WTC11 (cell line): ENCODE data around the gene EMC10. TPM values are rescaled to one million over a fixed set of nuclear protein-coding genes. Genes with fewer than 3 reads are reported as not detected.

Experiments used
- ATAC-seq: fragments of 200-7000 bp; cut with Tn5 transposase; 2 replicates; pipeline ENCODE4 v1.10.0; 2021; ENCODE audit warnings: mild to moderate bottlenecking, moderate library complexity
- CTCF ChIA-PET: fragments of 300-600 bp; sonication (Branson Sonifier 250); formaldehyde crosslinking; loops from one replicate; lab custom pipeline; 2021; ENCODE audit warnings: antibody characterized with exemption; lab: Charles Lee
- POLR2A ChIA-PET: fragments of 350-600 bp; sonication (Branson Sonifier 250); formaldehyde crosslinking; loops from one replicate; lab custom pipeline; 2021; ENCODE audit warnings: antibody characterized with exemption; lab: Charles Lee
- DNase-seq: peaks from one replicate; pipeline ENCODE4 v3.0.0; 2021; ENCODE audit warnings: low spot score
- H3K27ac Mint-ChIP-seq: 2 replicates; pipeline ENCODE4 v1.8.0; 2021; ENCODE audit warnings: mixed read lengths
- H3K27me3 Mint-ChIP-seq: 2 replicates; pipeline ENCODE4 v1.8.0; 2021; ENCODE audit warnings: low read depth, mild to moderate bottlenecking, moderate library complexity, mixed read lengths
- H3K36me3 Mint-ChIP-seq: 2 replicates; pipeline ENCODE4 v1.8.0; 2021; ENCODE audit warnings: mixed read lengths
- H3K4me1 Mint-ChIP-seq: 2 replicates; pipeline ENCODE4 v1.8.0; 2022; ENCODE audit warnings: mixed read lengths
- H3K4me3 Mint-ChIP-seq: 2 replicates; pipeline ENCODE4 v1.8.0; 2021; ENCODE audit warnings: mild to moderate bottlenecking, moderate library complexity, mixed read lengths
- H3K9me3 Mint-ChIP-seq: 2 replicates; pipeline ENCODE4 v1.8.0; 2021; ENCODE audit warnings: mixed read lengths
- CREM ChIP-seq: sonication (generic); formaldehyde crosslinking; IDR thresholded peaks from 2 replicates; pipeline ENCODE4 v1.8.1; 2022; ENCODE audit warnings: mild to moderate bottlenecking, missing genetic modification reagents, moderate library complexity
- E2F5 ChIP-seq: sonication (generic); formaldehyde crosslinking; IDR thresholded peaks from 2 replicates; pipeline ENCODE4 v1.8.1; 2022; ENCODE audit warnings: mild to moderate bottlenecking, moderate library complexity, missing genetic modification reagents
- ESRRA ChIP-seq: sonication (generic); formaldehyde crosslinking; IDR thresholded peaks from 2 replicates; pipeline ENCODE4 v1.8.1; 2022; ENCODE audit warnings: mild to moderate bottlenecking, missing genetic modification reagents, borderline replicate concordance
- ETV6 ChIP-seq: sonication (generic); formaldehyde crosslinking; IDR thresholded peaks from 2 replicates; pipeline ENCODE4 v1.8.1; 2022; ENCODE audit warnings: mild to moderate bottlenecking, missing genetic modification reagents
- GABPB1 ChIP-seq: sonication (generic); formaldehyde crosslinking; IDR thresholded peaks from 2 replicates; pipeline ENCODE4 v1.8.1; 2023; ENCODE audit warnings: mild to moderate bottlenecking, missing genetic modification reagents
- GTF2I ChIP-seq: fragments of 250-450 bp; sonication (Bioruptor Pico); conservative IDR thresholded peaks from 2 replicates; pipeline ENCODE4 v1.4.0; 2021; ENCODE audit warnings: mild to moderate bottlenecking
- IRF2 ChIP-seq: sonication (generic); formaldehyde crosslinking; IDR thresholded peaks from 2 replicates; pipeline ENCODE4 v1.8.0; 2022; ENCODE audit warnings: low read depth, missing genetic modification reagents, borderline replicate concordance
- KAT7 ChIP-seq: sonication (generic); formaldehyde crosslinking; IDR thresholded peaks from 2 replicates; pipeline ENCODE4 v1.8.1; 2023; ENCODE audit warnings: missing genetic modification reagents, mild to moderate bottlenecking, borderline replicate concordance
- MLX ChIP-seq: sonication (generic); formaldehyde crosslinking; IDR thresholded peaks from 2 replicates; pipeline ENCODE4 v1.8.1; 2023; ENCODE audit warnings: mild to moderate bottlenecking, missing genetic modification reagents, moderate library complexity
- MXD4 ChIP-seq: fragments of 250-450 bp; sonication (Bioruptor Pico); IDR thresholded peaks from 2 replicates; pipeline ENCODE4 v1.8.0; 2021; ENCODE audit warnings: mild to moderate bottlenecking, moderate library complexity, borderline replicate concordance
- NFYB ChIP-seq: sonication (generic); formaldehyde crosslinking; conservative IDR thresholded peaks from 2 replicates; pipeline ENCODE4 v1.8.0; 2022; ENCODE audit warnings: low read depth, missing genetic modification reagents
- RORB ChIP-seq: fragments of 250-450 bp; sonication (Bioruptor Pico); IDR thresholded peaks from 2 replicates; pipeline ENCODE4 v1.9.0; 2021; ENCODE audit warnings: mild to moderate bottlenecking
- SMAD4 ChIP-seq: sonication (generic); formaldehyde crosslinking; IDR thresholded peaks from 2 replicates; pipeline ENCODE4 v1.8.0; 2022; ENCODE audit warnings: mild to moderate bottlenecking, missing genetic modification reagents
- USF2 ChIP-seq: sonication (generic); formaldehyde crosslinking; IDR thresholded peaks from 2 replicates; pipeline ENCODE4 v1.8.1; 2023; ENCODE audit warnings: mild to moderate bottlenecking, missing genetic modification reagents, moderate library complexity
- ZNF317 ChIP-seq: sonication (generic); formaldehyde crosslinking; IDR thresholded peaks from 2 replicates; pipeline ENCODE4 v1.8.1; 2023; ENCODE audit warnings: low read depth, mild to moderate bottlenecking, moderate library complexity, missing genetic modification reagents, borderline replicate concordance
- total RNA-seq: library from RNA; stranded (reverse); gene quantifications from 3 replicates; pipeline ENCODE4 v1.2.3, GENCODE V29; 2021
- TF ChIP-seq, protein P1 (sequence below): sonication (generic); formaldehyde crosslinking; IDR thresholded peaks from 2 replicates; pipeline ENCODE4 v1.8.1; 2022; ENCODE audit warnings: low read depth, mild to moderate bottlenecking, moderate library complexity, missing genetic modification reagents, borderline replicate concordance
- TF ChIP-seq, protein P2 (sequence below): sonication (generic); formaldehyde crosslinking; IDR thresholded peaks from 2 replicates; pipeline ENCODE4 v1.8.0; 2022; ENCODE audit warnings: missing genetic modification reagents
- TF ChIP-seq, protein P3 (sequence below): sonication (generic); formaldehyde crosslinking; IDR thresholded peaks from 2 replicates; pipeline ENCODE4 v1.8.0; 2023; ENCODE audit warnings: mild to moderate bottlenecking, missing genetic modification reagents

Gene EMC10
- total RNA-seq, 1 experiment from 2014 or later = 114 TPM

GRCh38 chr19:50505856-50506611 is 29.7 kb downstream of the EMC10 start:
- DNase-seq (no peak), ATAC-seq (no peak)
- POLR2A ChIA-PET = no interaction called here
- no peak overlapping the region for H3K4me3 Mint-ChIP-seq
- TF ChIP-seq MXD4 (CRISPR knock-in tag) (no peak), E2F5 (no peak), KAT7 (CRISPR knock-in tag) (no peak), MLX (CRISPR knock-in tag) (no peak), ZNF317 (no peak), ESRRA (no peak), ETV6 (CRISPR knock-in tag) (no peak), USF2 (CRISPR knock-in tag) (no peak), SMAD4 (CRISPR knock-in tag) (no peak), GTF2I (no peak), RORB (no peak), IRF2 (CRISPR knock-in tag) (no peak), CREM (CRISPR knock-in tag) (no peak), GABPB1 (CRISPR knock-in tag) (no peak), NFYB (CRISPR knock-in tag) (no peak)
- TF ChIP-seq, protein P1, sequence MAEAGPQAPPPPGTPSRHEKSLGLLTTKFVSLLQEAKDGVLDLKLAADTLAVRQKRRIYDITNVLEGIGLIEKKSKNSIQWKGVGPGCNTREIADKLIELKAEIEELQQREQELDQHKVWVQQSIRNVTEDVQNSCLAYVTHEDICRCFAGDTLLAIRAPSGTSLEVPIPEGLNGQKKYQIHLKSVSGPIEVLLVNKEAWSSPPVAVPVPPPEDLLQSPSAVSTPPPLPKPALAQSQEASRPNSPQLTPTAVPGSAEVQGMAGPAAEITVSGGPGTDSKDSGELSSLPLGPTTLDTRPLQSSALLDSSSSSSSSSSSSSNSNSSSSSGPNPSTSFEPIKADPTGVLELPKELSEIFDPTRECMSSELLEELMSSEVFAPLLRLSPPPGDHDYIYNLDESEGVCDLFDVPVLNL (CRISPR knock-in tag) = no peak
- TF ChIP-seq, protein P2, sequence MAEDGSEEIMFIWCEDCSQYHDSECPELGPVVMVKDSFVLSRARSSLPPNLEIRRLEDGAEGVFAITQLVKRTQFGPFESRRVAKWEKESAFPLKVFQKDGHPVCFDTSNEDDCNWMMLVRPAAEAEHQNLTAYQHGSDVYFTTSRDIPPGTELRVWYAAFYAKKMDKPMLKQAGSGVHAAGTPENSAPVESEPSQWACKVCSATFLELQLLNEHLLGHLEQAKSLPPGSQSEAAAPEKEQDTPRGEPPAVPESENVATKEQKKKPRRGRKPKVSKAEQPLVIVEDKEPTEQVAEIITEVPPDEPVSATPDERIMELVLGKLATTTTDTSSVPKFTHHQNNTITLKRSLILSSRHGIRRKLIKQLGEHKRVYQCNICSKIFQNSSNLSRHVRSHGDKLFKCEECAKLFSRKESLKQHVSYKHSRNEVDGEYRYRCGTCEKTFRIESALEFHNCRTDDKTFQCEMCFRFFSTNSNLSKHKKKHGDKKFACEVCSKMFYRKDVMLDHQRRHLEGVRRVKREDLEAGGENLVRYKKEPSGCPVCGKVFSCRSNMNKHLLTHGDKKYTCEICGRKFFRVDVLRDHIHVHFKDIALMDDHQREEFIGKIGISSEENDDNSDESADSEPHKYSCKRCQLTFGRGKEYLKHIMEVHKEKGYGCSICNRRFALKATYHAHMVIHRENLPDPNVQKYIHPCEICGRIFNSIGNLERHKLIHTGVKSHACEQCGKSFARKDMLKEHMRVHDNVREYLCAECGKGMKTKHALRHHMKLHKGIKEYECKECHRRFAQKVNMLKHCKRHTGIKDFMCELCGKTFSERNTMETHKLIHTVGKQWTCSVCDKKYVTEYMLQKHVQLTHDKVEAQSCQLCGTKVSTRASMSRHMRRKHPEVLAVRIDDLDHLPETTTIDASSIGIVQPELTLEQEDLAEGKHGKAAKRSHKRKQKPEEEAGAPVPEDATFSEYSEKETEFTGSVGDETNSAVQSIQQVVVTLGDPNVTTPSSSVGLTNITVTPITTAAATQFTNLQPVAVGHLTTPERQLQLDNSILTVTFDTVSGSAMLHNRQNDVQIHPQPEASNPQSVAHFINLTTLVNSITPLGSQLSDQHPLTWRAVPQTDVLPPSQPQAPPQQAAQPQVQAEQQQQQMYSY = no peak
- TF ChIP-seq, protein P3, sequence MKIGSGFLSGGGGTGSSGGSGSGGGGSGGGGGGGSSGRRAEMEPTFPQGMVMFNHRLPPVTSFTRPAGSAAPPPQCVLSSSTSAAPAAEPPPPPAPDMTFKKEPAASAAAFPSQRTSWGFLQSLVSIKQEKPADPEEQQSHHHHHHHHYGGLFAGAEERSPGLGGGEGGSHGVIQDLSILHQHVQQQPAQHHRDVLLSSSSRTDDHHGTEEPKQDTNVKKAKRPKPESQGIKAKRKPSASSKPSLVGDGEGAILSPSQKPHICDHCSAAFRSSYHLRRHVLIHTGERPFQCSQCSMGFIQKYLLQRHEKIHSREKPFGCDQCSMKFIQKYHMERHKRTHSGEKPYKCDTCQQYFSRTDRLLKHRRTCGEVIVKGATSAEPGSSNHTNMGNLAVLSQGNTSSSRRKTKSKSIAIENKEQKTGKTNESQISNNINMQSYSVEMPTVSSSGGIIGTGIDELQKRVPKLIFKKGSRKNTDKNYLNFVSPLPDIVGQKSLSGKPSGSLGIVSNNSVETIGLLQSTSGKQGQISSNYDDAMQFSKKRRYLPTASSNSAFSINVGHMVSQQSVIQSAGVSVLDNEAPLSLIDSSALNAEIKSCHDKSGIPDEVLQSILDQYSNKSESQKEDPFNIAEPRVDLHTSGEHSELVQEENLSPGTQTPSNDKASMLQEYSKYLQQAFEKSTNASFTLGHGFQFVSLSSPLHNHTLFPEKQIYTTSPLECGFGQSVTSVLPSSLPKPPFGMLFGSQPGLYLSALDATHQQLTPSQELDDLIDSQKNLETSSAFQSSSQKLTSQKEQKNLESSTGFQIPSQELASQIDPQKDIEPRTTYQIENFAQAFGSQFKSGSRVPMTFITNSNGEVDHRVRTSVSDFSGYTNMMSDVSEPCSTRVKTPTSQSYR (CRISPR knock-in tag) = no peak
- no peaks in the 10 kb centered on the region for H3K9me3 Mint-ChIP-seq
- peaks cover 40% of the 10 kb centered on the region for H3K27me3 Mint-ChIP-seq
- CTCF ChIA-PET = interaction anchor here (1.6 kb wide), 1 partner anchor 19 kb away, joined by 4 read pairs; no protein-coding TSS in a partner anchor
- H3K27ac Mint-ChIP-seq = no peak overlapping the region
- 0 out of 2 replicates have a peak, but pooled peaks cover 3% of the 10 kb centered on the region for H3K4me1 Mint-ChIP-seq
- no peaks in the 10 kb centered on the region for H3K36me3 Mint-ChIP-seq
